HepG2 (cell line): ENCODE data around the gene WDR18. TPM values are rescaled to one million over a fixed set of nuclear protein-coding genes. Genes with fewer than 3 reads are reported as not detected.

Experiments
- ADNP ChIP-seq: sonication (generic); formaldehyde crosslinking; IDR thresholded peaks from 2 replicates; pipeline ENCODE4 v1.4.0; 2020; ENCODE audit warnings: missing genetic modification reagents
- ATF3 ChIP-seq: sonication (generic); formaldehyde crosslinking; IDR thresholded peaks from 2 replicates; pipeline ENCODE4 v1.4.0; 2020; ENCODE audit warnings: missing genetic modification reagents
- BHLHE40 ChIP-seq: IDR thresholded peaks from 2 replicates; pipeline ENCODE4 v1.6.1; 2011; ENCODE audit warnings: low read length, improper control_type of control experiment
- CBX5 ChIP-seq: sonication (generic); formaldehyde crosslinking; IDR thresholded peaks from 2 replicates; pipeline ENCODE4 v1.4.0; 2020; ENCODE audit warnings: missing genetic modification reagents, borderline replicate concordance
- ELF3 ChIP-seq: IDR thresholded peaks from 2 replicates; pipeline ENCODE4 v1.6.1; 2016; ENCODE audit warnings: missing genetic modification reagents, missing compliant biosample characterization
- EP300 ChIP-seq, 3 experiments: sonication (generic) in 1 of 3; formaldehyde crosslinking in 1 of 3; IDR thresholded peaks; 2 replicates each; pipeline versions ENCODE4 v1.5.1 to v1.6.1; 2011 to 2020; ENCODE audit warnings: low read depth in 2 of 3, low read length in 2 of 3, borderline replicate concordance in 1 of 3, improper control_type of control experiment in 1 of 3, mild to moderate bottlenecking in 1 of 3, missing genetic modification reagents in 1 of 3, moderate library complexity in 1 of 3
- ETV5 ChIP-seq: IDR thresholded peaks from 2 replicates; pipeline ENCODE4 v1.6.1; 2018; ENCODE audit warnings: missing biosample characterization, missing genetic modification reagents, inconsistent platforms, borderline replicate concordance
- GATAD1 ChIP-seq: IDR thresholded peaks from 2 replicates; pipeline ENCODE4 v1.6.1; 2016; ENCODE audit warnings: missing genetic modification reagents, missing compliant biosample characterization
- MED1 ChIP-seq: sonication (generic); formaldehyde crosslinking; IDR thresholded peaks from 2 replicates; pipeline ENCODE4 v1.4.0; 2020; ENCODE audit warnings: missing genetic modification reagents
- POGZ ChIP-seq: sonication (generic); formaldehyde crosslinking; IDR thresholded peaks from 2 replicates; pipeline ENCODE4 v1.4.0; 2020; ENCODE audit warnings: mild to moderate bottlenecking, missing genetic modification reagents
- PRPF4 ChIP-seq: fragments of 200-400 bp; formaldehyde crosslinking; IDR thresholded peaks from 2 replicates; pipeline ENCODE4 v1.6.1; 2016; ENCODE audit warnings: low read length, low read depth; ENCODE audit not compliant: poor library complexity, severe bottlenecking
- RCOR2 ChIP-seq: IDR thresholded peaks from 2 replicates; pipeline ENCODE4 v1.6.1; 2016; ENCODE audit warnings: missing biosample characterization, missing genetic modification reagents
- SKI ChIP-seq: fragments of 450-650 bp; IDR thresholded peaks from one replicate; pipeline ENCODE4 v1.6.1; 2018; ENCODE audit warnings: mild to moderate bottlenecking; ENCODE audit not compliant: partially characterized antibody
- TBX3 ChIP-seq: fragments of 450-650 bp; IDR thresholded peaks from 2 replicates; pipeline ENCODE4 v1.6.1; 2017; ENCODE audit warnings: antibody characterized with exemption, mild to moderate bottlenecking, inconsistent platforms, borderline replicate concordance
- TEAD3 ChIP-seq: optimal IDR thresholded peaks from 2 replicates; pipeline ENCODE3; 2016; ENCODE audit warnings: borderline replicate concordance
- ZBTB38 ChIP-seq: sonication (generic); formaldehyde crosslinking; IDR thresholded peaks from 2 replicates; pipeline ENCODE4 v1.5.1; 2020; ENCODE audit warnings: mild to moderate bottlenecking, missing genetic modification reagents
- ZBTB4 ChIP-seq: sonication (generic); formaldehyde crosslinking; IDR thresholded peaks from 2 replicates; pipeline ENCODE4 v1.4.0; 2020; ENCODE audit warnings: missing genetic modification reagents, mild to moderate bottlenecking, borderline replicate concordance
- ZFY ChIP-seq: sonication (generic); formaldehyde crosslinking; IDR thresholded peaks from 2 replicates; pipeline ENCODE4 v1.4.0; 2020; ENCODE audit warnings: missing genetic modification reagents
- ZNF121 ChIP-seq: sonication (generic); formaldehyde crosslinking; IDR thresholded peaks from 2 replicates; pipeline ENCODE4 v1.5.0; 2020; ENCODE audit warnings: mild to moderate bottlenecking, missing genetic modification reagents
- ZNF225 ChIP-seq: sonication (generic); formaldehyde crosslinking; IDR thresholded peaks from 2 replicates; pipeline ENCODE4 v1.4.0; 2020; ENCODE audit warnings: mild to moderate bottlenecking, missing genetic modification reagents
- ZNF768 ChIP-seq: sonication (generic); formaldehyde crosslinking; IDR thresholded peaks from 2 replicates; pipeline ENCODE4 v1.4.0; 2020; ENCODE audit warnings: missing genetic modification reagents
- ZNF770 ChIP-seq: sonication (generic); formaldehyde crosslinking; IDR thresholded peaks from 2 replicates; pipeline ENCODE4 v1.5.0; 2020; ENCODE audit warnings: mild to moderate bottlenecking, missing genetic modification reagents
- ZNF776 ChIP-seq: sonication (generic); formaldehyde crosslinking; IDR thresholded peaks from 2 replicates; pipeline ENCODE4 v1.4.0; 2020; ENCODE audit warnings: mild to moderate bottlenecking, missing genetic modification reagents
- polyA plus RNA-seq, 8 experiments: library from polyadenylated mRNA; depleted of rRNA in 3 of 8; stranded (reverse) in 7 of 8; unstranded in 1 of 8; fragments of >200 nt; fragmentation: Illumina TruSeq in 4 of 8; extraction: Trizol in 4 of 8; gene quantifications; 2 replicates each; pipeline versions ENCODE4 v1.2.1 to v1.2.3, GENCODE V29; 2011 to 2016; ENCODE audit warnings: low read depth in 4 of 8, missing spikeins in 1 of 8, mixed read lengths in 1 of 8; ENCODE audit not compliant: insufficient read depth in 1 of 8
- total RNA-seq, 5 experiments: library from RNA; depleted of rRNA; stranded (reverse); fragments of >200 nt; fragmentation: Illumina TruSeq; extraction: Trizol; gene quantifications; 2 replicates each; pipeline ENCODE4 v1.2.3, GENCODE V29; 2016; ENCODE audit warnings: low read depth in 1 of 5

Gene WDR18
- total and polyA plus RNA-seq, 2 of the 13 experiments (the other 11 are each of a cell fraction or from before 2014, with no cell fraction given): 36.4 to 47.6 TPM

GRCh38 chr19:958967-959855, 24.9 kb upstream of the WDR18 start (continued):
- TF ChIP-seq ADNP (CRISPR knock-in tag) (no peak), POGZ (CRISPR knock-in tag) (no peak; the same call in 1 of the 2 replicates), PRPF4 (no peak), ZNF776 (no peak; the same call in 1 of the 2 replicates), ZFY (CRISPR knock-in tag) (no peak), GATAD1 (CRISPR knock-in tag) (0 out of 2 replicates have a peak, but pooled peaks have one; percentile 17), BHLHE40 (peak; percentile 37; the same call in 1 of the 2 replicates), ZNF768 (CRISPR knock-in tag) (0 out of 2 replicates have a peak, but pooled peaks have one; percentile 24), TBX3 (0 out of 2 replicates have a peak, but pooled peaks have one; percentile 21), SKI (no peak), ZNF770 (peak; percentile 94), TEAD3 (CRISPR knock-in tag) (no peak), ZBTB4 (CRISPR knock-in tag) (peak; percentile 23; the same call in 1 of the 2 replicates), ZNF225 (0 out of 2 replicates have a peak, but pooled peaks have one; percentile 35), ETV5 (CRISPR knock-in tag) (peak; percentile 38; the same call in 1 of the 2 replicates), ELF3 (0 out of 2 replicates have a peak, but pooled peaks have one; percentile 23), EP300 (IDR thresholded peaks at IDR 0.05; ENCODE audit: low read depth in 2 of 2, low read length in 2 of 2) (no peak), EP300 (CRISPR knock-in tag; IDR thresholded peaks at IDR 0.05; ENCODE audit: borderline replicate concordance) (peak; percentile 45; the same call in 1 of the 2 replicates), RCOR2 (CRISPR knock-in tag) (0 out of 2 replicates have a peak, but pooled peaks have one; percentile 28), CBX5 (peak; percentile 64; the same call in 1 of the 2 replicates), MED1 (CRISPR knock-in tag) (0 out of 2 replicates have a peak, but pooled peaks have one; percentile 24), ATF3 (CRISPR knock-in tag) (peak; percentile 82), ZBTB38 (CRISPR knock-in tag) (peak; percentile 96), ZNF121 (CRISPR knock-in tag) (peak; percentile 95)
